22Rv1 (cell line): Measurements from ENCODE around the gene PRMT6.

Source experiments
- ZFX ChIP-seq: fragments of 450-650 bp; IDR thresholded peaks from 2 replicates; pipeline ENCODE4 v1.6.1; 2017; ENCODE audit warnings: antibody characterized with exemption, borderline replicate concordance
- TF ChIP-seq, protein P1 (sequence below): fragments of 450-650 bp; IDR thresholded peaks from 2 replicates; pipeline ENCODE4 v1.5.1; 2017; ENCODE audit warnings: mild to moderate bottlenecking

- TF ChIP-seq, protein P1, sequence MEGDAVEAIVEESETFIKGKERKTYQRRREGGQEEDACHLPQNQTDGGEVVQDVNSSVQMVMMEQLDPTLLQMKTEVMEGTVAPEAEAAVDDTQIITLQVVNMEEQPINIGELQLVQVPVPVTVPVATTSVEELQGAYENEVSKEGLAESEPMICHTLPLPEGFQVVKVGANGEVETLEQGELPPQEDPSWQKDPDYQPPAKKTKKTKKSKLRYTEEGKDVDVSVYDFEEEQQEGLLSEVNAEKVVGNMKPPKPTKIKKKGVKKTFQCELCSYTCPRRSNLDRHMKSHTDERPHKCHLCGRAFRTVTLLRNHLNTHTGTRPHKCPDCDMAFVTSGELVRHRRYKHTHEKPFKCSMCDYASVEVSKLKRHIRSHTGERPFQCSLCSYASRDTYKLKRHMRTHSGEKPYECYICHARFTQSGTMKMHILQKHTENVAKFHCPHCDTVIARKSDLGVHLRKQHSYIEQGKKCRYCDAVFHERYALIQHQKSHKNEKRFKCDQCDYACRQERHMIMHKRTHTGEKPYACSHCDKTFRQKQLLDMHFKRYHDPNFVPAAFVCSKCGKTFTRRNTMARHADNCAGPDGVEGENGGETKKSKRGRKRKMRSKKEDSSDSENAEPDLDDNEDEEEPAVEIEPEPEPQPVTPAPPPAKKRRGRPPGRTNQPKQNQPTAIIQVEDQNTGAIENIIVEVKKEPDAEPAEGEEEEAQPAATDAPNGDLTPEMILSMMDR: no peak
- no peak for TF ChIP-seq ZFX
Measured at GRCh38 chr1:107073493-107073892, 17.0 kb downstream of the PRMT6 start.
